ENCODE data around the gene CITED4.
A peak's percentile ranks its signal among the peaks of the same experiment; 100 is the strongest.

The CITED4 gene

DNA sequence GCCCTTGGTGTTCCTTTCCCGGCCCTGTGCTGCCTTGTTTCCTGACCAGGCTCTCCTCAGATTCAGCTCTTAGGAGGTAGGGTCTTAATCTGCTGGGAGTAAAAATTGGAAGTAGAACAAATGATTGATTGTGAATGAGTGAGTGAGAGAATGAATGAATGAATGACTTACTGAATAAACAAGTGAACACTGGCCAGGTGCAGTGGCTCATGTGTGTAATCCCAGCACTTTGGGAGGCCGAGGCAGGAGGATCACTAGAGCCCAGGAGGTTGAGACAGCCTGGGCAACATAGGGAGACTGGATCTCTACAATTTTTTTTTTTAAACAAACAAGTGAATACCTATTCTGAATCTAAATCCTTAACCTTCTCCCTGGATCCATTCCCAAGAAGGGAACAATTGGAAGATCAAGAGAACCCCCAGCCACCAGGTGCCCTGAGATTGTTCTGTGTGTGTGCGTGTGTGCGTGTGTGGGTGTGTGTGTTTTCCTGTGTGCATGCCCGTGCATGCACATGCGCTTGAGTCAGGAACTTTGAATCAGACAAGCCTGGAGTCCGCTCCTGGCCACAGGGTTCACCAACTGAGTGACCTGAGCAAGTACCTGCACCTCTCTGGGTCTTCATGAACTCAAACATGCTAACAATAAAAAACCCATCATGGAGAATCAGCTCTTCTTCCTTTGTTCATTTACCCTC, 24.3 kb upstream of the CITED4 start:
- no peak for DNase-seq (ENCODE audit: low read depth)

DNA sequence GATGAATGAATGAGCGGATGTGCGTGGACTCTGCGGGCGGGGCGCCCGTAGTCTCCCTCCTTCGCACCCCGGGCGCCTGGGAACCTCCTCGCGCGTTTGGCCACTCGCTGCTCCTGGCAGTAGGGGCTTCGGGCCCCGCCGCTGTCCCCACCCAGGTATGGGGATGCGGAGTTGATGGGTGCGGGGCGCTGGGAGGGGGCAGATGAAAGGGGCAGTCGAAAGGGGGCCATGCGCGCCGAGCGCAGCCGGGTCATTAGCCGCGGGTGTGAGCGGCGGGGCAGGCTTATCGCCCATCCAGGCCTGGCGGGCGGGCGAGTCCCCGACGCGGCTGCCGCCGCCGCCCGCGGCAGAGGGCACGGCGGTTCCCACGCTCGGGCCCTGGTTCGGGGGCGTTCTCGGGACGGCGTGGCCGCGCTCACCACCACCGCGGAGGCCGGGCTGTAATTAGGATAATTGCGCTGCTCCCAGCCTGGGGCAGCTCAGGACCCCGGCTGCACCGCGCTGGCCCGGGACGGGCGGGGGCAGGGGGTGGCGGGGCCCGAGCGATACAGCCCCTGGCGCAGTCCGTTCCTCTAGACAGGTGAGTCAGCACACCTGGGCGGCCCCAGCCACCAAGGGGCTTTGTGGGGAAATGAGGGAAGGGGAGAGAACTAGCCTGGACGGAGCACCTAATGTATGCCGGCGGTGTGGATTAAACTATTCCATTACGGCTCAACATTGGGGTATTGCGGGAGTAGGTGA, 22.1 kb upstream of the CITED4 start:
- DNase-seq (ENCODE audit: low read depth): no peak

DNA sequence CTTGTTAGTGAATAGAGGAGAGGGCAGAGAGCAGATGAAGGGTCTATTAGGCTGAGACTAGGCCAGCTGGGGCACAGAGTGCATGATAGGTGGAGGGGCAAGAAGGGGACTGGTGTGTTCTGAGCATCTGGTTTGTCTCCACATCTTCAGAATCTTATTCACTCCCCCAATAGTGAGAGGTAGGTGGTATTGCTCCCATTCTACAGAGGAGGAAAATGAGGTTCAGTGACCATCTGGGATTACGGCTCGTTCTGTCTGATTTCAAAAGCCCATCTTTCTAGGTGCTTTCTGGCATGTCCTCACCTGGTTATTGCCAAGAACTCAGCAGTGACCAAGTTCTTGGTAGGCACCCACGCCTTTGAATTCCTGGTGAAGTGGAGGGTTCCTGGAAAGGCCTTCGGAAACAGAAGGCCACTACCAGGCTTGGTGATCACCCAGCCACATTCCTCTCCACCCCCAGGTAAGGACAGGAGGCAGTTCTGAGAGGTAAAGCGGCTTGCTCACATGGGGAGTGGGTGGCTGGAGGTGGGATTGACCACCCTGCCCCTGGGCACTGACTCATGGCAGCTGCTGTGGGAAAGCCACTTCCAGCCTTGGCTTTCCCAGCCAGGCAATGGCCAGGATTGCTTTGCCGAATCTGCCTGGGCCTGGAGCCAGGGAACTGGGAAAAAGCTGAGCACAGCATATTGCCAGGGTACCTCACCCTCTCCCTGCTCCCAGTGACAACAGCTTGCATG, 18.8 kb upstream of the CITED4 start:
- no peak for DNase-seq (ENCODE audit: low read depth)

DNA sequence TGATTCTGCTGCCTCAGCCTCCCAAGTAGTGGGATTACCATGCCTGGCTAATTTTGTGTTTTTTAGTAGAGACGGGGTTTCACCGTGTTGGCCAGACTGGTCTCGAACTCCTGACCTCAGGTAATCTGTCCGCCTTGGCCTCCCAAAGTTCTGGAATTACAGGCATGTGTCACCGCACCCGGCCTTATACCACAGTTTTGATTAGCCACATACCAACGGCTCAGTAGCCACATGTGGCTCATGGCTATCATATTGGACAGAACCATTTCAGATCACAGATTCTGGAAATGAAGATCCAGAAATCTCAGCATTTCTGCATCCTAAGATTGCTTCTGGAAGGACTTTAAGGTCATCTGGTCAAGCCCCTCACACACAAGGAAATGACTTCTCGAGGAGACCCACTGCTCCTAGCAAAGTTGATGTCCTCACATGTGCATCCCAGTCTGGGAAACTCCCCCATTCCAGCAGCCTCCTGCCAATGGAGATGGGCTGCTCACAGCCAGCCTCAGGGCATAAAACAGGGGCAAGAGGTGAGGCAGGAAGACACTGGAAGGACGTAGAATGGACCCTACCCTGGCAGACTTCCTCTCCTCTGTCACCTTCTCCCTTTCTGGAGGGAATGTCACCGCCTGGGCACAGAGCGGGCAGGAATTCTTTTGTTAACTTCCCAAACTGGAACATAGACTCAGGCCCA, 17.5 kb upstream of the CITED4 start:
- no peak for DNase-seq (ENCODE audit: low read depth)

DNA sequence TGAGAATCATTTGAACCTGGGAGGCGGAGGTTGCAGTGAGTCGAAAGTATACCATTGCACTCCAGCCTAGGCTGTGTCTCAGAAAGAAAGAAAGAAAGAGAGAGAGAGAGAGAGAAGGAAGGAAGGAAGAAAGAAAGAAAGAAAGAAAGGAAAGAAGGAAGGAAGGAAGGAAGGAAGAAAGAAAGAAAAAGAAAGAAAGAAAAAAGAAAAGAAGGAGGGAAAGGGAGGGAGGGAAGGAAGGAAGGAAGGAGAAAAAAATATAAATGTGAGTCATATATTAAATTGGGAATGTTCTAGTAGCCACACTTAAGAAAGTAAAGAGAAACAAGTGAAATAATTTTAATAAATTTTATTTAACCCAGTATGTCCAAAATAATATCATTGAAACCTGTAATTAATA, 16.7 kb upstream of the CITED4 start:
- no peak for DNase-seq (ENCODE audit: low read depth)

DNA sequence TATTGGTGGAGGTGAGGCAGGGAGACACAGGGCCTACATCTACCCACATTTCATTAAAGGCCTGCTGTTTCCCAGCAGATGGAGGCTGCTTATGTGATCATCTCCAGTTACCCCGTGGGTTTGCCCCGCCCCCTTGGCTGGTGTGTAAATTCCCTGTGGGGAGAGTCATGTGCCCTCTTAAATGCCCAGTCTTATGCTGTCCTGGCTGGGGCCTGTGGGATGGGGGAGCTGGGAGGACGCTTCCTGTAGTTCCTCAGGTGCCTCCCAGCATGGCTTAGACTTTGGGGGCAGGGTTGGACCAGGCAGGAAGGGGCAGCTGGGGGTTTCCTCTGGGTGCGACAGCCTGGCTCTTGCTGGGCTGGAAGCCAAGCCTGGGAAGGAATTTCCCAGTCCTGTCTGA, 15.5 kb upstream of the CITED4 start:
- no peak for DNase-seq (ENCODE audit: low read depth)

DNA sequence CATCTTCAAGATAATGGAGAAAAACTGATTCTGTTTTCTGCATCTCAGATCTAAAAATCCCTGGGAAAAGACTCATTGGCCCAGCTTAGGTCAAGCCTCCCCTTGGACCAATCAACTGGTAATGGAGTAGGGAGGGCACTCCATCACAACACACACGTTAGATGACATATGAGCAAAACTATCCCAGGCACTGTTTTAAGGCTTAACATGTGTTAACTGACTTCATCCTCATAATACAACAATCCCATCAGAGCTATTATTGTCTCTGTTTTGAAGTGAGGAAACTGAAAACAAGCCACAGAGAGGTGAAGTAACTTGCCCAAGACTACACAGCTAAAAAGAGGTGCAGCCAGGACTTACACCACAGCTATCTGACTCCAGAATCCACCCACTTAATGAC, 14.7 kb upstream of the CITED4 start:
- DNase-seq (ENCODE audit: low read depth): no peak

DNA sequence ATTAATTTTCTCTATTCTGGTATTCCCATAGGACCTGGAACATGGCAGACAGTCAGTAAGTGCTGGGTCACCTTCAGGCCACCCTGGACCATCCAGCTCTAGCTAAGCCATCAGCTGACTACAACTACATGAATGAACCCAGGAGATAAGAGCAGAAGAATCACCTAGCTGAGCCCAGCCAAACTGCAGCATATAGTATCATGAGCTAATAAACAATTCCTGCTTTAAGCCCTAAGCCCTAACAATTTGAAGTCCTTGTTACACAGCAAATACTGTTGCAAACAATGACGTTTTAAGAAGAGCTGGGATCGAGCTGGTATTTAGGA, 14.2 kb upstream of the CITED4 start:
- DNase-seq (ENCODE audit: low read depth): no peak

DNA sequence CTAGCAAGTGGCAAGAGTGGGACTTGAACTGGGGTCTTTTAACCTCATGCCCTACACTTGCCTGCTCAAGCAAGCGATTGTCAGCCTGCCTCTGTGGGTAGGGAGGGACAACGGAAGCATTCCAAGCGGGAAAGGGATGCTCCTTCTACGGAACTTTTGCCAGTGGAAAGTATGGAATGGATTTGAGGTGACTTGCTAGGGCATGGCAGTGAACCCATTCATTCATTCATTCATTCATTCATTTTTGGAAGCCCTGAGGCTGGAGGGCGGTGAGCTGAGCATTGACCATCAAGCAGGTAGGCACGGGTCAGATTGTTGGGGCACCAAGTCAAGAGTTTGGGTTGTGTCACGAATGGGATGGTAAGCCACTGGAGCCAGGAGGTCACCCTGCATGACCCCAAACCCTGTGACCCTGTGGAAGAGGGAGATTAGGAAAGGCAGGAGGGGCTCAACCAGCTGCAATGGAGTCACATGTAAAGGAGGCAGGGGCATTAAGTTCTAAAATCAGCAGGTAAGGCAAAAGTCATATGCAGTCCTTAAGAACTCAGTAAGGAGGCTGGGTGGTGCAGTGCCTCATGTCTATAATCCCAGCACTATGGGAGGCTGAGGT, 11.8 kb upstream of the CITED4 start:
- no peak for DNase-seq (ENCODE audit: low read depth)

DNA sequence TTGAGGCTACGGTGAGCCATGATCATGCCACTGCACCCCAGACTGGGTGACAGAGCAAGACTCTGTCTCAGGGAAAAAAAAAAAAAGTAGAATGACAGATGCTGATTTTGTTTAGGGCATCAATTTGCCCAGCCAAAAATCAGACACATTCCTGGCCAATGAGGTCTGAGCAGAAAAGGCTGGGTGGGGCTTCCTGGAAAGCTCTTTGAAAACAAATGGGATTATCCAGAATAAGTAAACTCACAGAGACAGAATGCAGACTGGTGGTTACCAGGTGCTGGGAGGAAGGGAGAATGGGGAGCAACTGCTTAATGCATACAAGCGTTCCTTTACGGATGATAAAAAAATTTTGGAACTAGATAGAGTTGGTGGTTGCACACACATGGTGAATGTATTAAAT, 10.1 kb upstream of the CITED4 start:
- no peak for DNase-seq (ENCODE audit: low read depth)

DNA sequence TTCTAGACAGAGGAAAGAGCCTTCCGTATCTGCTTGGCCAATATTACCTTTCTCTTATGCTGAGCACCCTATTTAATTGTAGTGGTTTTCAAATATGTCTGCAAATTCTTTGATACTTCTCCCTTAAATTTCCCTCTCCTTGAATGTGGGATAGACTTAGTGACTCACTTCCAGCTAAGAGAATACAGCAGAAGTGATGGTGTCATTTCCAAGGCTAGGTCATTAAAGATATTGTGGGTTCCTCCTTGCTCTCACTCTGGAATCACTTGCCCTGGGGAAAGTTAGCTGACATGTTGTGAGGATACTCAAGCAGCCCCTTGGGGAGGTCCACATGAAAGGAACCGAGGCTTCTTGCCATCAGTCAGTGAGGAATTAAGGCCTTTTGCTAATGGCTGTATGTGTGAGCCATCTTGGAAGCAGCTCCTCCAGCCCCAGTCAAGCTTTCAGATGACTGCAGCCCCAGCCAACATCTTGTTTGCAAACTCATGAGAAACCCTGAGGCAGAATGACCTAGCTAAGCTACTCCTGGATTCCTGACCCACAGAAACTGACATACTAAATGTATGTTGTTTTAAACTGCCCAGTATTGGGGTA, 8.1 kb upstream of the CITED4 start:
- DNase-seq (ENCODE audit: low read depth): no peak

DNA sequence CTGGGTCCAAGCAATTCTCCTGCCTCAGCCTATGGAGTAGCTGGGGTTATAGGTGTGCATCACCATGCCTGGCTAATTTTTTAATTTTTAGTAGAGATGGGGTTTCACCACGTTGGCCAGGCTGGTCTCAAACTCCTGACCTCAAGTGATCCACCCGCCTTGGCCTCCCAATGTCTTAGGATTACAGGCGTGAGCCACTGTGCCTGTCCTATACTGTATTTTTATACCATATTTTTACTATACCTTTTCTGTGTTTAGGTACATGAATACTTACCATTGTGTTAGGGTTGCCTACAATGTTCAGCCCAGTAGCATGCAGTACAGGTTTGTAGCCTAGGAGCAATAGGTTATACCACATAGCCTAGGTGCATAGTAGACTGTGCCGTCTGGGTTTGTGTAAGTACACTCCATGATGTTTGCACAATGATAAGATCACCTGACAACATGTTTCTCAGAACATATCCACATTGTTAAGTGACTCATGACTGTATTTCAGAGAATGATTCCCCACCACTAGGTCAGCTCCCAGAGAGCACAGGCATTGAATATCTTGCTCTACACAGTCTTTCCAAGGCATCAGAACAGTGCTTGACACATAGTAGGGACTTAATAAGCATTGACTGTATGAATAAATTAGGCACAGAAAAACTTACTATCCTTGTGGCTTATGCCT, 6.0 kb upstream of the CITED4 start:
- DNase-seq (ENCODE audit: low read depth): no peak

DNA sequence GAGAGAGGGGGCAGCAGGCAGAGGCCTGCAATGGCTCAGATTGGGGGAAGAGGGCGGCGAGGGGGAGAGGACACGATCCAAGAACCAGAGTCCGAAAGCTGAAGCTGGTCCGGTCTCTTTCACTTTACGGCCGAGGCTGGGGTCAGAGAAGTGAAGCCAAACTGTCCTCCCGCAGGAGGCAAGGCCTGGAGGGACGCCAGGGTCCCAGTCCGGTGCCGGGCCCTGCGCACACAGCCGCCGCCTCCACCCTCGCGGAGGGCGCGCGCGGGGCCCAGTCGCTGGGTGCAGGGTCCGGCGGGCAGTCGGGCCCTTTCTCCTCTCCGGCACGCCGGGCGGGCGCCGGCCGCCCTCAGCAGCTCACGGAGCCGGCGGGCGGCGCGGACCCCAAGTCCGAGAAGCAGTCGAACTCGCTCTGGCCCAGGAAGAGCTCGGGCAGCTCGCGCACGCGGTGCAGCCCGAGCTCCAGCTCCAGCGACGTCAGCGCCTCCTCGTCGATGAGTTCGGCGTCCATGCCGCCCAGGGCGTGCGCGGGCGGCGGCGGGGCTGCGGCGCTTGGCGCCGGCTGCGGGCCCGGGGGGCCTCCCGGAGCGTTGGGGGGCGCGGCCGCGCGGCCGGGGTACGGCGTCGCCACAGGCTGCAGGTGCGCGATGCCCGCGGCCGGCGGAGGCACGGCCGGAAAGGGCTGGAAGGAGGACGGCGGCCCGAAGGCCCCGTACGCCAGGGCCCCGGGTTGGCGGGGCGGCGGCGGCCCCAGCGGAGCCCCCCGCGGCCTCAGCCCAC, 749 bp downstream of the CITED4 start:
- peak; percentile 27 for DNase-seq (ENCODE audit: low read depth)

DNA sequence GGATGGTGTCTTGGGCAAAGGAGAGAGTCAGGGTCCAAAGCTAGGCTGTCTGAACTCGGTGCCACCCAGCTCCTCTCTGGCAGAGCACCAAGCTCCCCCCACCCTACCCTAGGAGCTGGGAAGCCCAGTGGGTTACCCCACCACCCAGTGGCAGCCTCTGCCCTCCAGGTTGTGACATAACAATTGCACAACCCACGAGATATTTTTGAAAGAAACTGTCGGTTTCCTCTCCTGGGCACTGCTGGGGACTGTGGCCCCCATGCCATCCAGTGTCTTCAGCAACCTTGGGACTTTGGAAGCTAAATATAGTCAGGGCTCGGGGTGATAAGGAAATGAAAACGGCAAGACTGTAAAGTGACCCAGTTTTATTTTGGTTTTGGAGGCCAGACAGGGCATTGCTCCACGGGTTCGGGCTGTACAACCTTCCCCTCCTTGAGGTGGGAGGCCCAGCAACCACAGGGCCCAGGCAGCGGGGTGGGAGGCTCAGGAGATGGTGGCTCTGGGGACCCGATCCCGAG, 1.4 kb downstream of the CITED4 start:
- DNase-seq (ENCODE audit: low read depth): no peak

DNA sequence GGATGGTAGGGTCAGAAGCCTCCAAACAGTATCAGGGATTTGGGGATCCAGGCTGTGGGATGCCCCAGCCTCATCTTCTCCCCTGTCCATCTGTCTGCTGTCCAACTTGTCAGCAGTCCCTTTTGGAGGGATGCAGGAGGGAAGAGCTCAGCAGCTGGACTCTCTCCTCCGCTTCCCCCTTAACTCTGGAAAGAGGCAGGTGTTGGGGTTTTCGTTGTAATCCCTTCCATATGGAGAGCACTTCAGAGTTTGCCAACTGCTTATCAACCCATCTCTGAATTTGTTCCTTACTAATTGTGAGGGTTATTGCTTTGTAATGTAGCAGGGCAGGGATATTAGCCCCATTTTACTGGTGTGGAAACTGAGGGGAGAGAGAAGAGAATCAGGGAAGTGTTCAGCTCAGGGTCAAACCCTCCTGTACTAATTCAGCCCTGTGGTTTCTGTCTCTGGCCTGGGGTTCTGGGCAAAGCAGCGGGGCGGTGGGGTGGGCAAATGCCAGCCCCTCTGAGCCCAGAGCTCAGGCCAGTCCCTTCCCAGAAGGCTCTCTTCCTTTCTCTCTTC, 3.2 kb downstream of the CITED4 start:
- no peak for DNase-seq (ENCODE audit: low read depth)

DNA sequence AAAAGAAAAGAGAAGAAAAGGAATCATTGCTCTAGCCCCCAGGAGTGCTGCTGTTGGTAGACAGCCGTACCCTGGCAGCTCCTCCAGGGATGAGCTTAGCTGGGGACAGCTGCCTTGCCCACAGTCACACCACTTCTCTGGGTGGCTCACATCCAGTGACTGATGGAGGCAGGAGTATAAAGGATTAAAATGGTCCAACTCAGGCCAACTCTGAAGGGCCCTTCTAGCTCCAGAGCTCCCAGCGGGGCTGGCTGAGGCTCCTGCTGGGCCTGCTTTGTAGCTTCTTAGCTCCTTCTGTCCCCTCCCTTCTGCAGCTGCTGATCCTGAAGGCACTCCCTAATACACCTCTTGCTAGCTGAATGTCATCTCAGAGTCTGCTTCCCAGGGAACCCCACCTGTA, 4.4 kb downstream of the CITED4 start:
- DNase-seq (ENCODE audit: low read depth): no peak

DNA sequence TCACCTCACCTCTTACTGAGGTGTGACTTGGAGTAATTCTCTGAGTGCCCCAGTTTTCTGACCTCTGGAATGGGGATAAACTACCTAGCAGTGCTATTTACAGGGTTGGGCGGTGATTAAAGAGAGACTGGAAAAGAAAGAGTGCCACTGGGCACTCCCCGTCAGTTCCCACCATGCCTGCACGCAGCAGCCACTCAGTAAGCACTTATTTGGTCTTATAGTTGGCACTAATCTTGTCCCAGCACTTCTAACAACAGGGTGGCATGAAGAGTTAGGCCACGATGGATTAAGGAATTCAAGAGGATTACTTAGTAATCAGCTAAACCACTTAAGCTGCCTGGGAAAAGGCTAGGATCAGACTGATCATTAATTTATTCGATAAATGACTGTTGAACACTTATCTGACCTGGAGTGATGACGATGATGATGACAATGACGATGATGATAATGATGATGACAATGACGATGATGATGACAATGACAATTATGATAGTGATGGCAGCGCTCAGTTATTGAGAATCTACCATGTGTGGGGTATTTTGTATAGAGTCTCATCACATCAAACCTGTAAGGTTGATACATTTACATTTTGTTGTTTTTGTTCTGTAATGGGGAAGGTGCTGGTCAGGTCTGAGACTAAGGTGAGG, 5.4 kb downstream of the CITED4 start:
- DNase-seq (ENCODE audit: low read depth): no peak

DNA sequence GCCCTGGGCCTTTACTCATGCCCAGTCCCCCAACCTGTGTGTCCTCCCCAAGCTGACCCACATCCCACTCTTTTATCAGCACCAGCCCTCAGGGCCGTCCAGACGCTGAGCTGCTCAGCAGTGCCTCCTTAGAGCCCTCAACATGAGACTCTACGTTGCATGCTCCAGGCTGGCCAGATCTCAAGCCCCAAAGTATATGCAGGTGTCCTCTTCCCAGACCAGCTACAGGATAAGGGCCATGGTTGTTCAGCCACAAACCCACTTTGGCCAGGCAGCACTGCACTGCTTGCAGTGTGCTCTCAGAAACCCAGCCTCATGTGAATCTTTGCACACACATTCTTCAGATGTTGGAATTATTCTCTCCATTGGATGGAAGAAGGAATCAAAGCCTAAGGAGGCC, 6.0 kb downstream of the CITED4 start:
- DNase-seq (ENCODE audit: low read depth): no peak

DNA sequence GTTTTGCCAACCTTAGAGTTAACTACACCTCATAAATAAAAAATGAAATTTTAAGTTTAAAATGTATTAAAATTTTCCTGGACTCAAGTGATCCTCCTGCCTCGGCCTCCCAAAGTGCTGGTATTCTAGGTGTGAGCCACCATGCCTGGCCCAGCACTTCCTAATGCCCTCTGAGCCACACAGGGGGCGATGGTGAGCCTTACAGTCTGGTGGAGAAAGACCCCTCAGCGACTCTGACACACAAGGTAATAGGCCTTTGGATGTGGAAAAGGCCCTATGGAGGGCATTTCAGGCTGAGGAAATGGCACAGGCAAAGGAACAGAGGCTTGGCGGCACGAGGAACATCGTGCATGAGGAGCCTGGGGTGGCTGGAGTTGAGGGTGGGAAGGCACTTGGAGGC, 6.7 kb downstream of the CITED4 start:
- DNase-seq (ENCODE audit: low read depth): no peak

DNA sequence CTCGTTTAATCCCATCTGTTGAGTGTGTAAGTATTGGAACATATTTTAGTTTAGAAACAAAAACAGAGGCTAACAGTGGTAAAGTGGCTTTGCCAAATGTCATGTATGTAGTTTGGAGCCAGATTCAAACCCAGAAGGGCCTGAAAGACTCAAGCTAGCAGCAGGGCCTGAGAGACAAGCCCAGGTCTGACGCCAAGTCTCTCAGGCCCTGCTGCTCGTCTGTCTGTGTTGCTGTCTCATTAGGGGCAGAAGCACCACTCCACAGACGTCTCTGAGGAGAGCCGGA, 8.3 kb downstream of the CITED4 start:
- DNase-seq (ENCODE audit: low read depth): no peak
